GM18909 (cell line): ENCODE measurements around the gene IFITM10.

ENCODE experiments used
- ATAC-seq: cut with Tn5 transposase; IDR thresholded peaks from one replicate; pipeline ENCODE4 v1.9.1; 2021; ENCODE audit warnings: mild to moderate bottlenecking; ENCODE audit not compliant: unreplicated experiment, poor library complexity

Gene IFITM10

DNA sequence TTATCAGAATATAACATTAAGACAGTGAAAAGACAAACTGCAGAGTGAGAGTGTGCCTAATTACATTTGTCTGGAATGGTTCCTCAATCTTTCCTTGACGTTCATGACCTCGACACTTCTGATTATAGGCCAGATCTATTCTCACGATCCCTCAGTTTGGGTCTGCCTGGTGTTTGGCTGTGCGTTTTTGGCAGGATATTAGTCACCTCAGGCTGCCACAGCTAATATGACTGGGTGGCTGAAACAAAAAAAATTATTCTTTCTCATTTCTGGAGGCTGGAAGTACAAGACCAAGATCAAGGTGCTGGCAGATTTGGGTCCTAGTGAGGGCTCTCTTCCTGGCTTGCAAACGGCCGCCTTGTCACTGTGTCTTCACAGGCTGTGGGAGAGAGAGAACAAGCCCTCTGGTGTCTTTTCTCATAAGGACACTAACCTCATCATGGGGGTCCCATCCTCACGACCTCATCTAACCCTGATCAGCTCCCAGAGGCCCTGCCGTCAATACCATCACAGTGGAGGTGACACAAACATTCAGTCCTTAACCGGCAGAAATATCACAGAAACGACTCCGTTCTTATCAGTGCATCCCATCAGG, 23.2 kb downstream of the IFITM10 start:
- no peak for ATAC-seq

DNA sequence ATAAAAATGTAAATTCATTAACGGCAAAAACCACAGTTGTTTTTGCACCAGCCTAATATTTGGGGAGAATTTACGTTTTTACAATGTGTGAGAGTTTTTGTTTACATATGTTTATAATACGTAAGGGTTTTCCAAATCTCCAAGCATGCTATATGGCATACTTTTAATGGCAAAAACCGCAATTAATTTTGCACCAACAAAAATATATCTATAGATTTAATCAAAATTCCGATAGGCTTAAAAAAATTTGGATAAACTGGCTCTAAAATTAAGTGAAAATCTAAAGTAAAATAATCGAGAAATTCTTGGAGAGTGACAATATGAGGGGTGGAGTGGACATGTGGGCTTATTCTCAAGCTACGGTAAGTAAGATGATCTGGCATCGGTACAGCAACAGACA, 30.6 kb downstream of the IFITM10 start:
- no peak for ATAC-seq

DNA sequence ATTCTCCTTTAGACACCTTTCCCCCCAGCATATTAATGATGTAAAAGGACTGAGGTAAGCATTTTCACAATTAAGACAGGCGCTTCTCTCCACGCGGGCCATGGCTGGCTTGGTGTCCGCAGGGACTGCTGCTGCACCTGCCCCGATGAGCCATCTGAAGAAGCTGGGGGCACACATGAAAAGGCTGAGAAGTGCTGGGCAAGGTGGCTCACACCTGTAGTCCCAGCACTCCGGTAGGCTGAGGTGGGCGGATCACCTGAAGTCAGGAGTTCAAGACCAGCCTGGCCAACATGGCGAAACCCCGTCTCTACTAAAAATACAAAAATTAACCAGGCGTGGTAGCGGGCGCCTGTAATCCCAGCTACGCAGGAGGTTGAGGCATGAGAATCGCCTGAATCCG, 32.1 kb downstream of the IFITM10 start:
- ATAC-seq = no peak

DNA sequence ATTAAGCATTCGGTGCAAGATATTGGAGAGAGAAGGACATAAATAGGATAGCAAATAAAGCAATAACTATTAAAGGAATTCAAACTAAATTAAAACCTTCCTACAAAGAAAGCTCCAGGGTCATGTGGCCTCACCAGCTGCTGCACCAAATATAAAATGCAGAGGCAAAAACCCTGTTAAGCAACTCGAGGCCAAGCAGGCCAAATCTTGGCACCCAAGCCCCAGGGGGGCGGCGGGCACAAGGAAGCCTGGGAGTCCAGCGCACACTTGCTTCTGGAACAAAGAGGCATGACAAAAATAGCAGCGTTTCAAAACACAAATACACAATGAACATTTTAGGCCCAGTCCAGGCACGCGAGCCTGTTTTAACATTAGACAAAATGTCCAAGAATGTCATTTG, 32.6 kb downstream of the IFITM10 start:
- ATAC-seq = no peak

DNA sequence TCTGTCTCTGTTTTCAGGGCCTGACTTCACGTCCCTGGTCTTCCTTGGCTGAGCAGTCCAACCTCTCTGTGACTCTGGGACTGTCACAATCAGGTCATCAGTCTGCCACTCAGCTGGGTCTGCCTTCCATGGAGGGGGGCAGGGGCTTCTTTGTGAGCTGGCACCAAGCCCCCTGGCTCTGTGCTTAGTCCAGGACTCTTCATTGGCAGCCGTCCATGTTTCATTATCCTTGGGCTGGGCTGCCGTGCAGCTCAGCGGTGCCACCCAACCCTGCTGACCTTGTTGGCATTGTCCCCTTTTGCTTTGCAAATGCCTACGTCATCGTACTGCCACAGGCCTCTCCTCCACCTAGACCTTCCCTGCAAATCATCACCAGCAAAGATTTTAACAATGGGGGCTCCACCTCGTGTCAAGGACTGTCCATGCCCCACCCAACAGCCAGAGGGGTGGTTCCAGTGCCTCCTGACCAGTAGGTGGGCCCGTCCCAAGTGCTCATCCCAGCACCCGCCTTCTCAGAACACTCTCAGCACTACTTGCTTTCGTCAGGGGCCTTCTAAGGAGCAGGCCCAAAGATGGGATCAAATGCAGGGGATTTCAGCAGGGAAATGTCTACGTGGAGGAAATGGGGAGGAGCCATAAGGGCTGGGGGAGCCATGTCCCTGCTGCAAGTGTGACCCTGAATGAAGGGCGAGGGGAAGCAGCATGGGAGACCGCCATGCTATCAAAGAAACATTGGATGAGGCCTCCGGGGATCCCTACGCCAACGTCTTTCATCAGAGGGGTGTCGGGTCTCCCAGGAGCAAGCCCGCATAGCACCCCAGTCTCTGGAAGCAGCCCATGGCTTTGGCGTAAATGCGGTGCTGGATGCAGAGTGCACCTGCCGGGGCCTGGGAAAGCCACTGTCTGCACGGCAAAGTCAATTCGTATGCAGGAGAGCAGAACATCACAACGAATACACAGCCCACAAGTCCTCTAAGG, 35.2 kb downstream of the IFITM10 start:
- ATAC-seq = no peak

DNA sequence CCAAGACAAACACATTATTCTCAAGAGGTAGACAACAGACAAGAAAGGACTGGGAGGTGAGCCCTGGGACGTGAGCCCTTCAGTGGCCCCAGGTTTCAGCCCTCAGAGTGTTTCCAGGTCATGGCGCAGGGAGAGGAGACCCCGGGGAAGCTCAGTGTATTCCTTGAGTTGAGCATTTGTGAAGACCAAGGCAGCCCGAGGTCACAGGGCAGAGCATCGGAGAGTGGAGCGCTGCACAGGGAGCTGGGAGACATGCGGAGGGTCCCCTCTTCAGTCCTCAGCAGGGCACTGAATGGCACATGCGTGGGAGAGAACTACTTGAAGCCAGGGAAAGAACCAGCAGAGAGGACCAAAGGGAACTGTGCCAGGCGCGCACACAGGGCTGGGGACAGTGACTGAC, 41.7 kb downstream of the IFITM10 start:
- no peak for ATAC-seq

DNA sequence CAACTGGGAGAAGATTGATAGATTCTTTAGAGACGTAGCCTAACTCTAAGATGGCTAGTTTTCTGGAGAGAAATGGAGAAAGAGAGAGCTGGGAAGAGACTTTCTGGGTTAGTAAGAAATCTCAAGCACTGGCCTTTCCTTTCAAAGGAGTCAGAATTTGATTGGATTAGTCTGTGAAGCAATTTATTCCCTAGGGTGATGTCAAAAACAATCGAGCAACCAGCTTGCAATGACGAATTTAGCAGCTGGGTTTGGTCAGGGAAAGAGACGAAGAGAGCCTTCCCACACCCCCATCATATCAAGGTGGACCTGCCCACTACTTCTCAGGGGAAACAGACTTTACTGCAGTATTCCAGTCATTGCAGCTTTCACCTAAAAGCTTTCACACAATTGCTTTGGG, 42.6 kb downstream of the IFITM10 start:
- ATAC-seq = no peak

DNA sequence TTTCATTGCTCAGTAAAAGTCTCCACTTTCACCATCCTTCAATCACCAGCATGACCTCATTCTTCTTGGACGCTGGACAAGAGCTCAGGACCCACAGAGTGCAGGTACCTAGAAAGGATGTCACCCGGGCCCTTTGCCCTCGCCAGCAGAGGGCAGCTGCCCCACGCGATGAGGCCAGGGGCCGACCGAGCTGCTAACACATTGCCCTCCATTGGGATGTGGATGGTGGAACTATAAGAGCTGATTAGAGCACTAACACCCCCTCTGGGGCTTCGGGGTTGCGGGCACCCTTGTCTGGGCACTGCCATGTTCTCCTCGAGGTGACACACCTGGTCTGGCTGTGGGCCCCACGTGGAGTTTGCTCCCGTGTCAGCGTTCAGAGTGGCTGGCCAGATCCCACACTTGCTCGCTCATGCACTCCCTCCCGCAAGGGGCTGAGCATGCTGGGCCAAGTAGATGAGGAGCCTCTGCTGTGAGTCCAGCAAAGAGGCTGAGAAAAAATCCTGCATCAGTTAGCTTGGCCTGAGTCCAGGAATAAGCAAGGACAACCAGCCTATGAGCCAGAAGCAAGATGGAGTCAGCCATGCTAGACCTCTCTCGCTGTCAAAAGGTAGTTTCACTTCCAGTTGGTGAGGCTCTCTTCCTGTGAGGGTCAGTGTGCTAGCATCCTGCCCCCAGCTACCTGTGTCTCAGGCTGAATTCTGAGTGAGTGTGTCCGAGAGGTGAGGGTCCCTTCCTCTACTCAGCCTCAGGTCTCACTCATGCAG, 43.6 kb downstream of the IFITM10 start:
- no peak for ATAC-seq

DNA sequence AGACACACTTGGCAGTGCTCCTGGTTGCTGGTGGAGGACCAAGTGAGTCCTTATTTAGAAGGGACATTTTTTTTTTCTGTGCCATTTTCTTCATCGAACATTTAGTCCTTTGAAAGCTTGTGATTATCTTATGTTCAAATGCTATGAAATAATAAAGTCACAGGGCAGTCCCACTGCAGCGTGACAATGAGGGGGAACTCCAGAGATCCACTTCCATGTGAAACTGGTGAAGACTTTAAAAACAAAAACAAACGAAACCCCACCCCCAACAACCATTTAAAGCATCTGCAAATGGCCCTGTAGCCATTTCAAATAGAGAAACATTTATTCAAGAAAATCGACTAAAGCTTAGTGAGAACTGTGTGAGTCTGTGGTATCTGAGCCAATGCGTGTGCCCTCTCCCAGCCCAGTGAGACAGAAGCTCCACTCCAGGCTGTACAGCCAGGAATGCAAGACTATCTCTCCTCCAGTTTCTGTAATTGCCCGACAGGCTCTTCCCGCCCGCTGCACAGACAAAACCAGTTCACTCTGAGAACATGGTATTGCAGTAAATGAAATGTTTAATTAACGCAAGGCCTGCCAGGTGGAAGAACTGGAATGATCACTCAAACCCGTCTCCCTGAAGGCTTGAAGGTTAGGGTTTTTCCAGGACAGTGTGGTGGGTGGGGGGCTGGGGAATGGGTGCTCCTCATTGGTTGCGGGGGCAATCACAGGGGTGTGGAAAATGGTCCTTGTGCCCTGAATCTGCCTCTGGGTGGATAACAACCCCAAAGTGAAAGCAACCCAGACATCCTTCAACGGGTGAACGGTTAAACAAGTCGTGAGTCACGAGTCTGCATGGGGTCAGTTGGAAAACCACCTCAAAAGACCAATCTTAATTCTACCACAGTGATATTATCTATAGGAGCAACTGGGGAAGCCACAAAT, 45.0 kb downstream of the IFITM10 start:
- no peak for ATAC-seq

DNA sequence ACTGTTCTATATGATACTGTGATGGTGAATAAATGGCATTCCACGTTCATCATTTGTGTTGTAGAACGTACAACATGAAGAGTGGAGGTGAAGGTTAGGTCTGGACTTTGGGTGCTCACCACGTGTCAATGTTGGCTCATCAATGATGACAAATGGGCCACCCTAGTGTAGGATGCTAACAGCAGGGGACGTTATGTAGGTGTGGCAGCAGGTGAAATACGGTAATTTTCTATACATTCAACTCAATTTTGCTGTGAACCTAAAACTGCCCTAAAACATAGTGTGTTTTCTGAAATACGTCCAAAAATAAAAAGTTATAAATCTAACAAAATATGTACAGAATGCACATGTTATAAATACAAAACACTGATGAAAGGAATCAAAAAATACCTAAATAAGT, 47.2 kb downstream of the IFITM10 start:
- ATAC-seq = no peak

DNA sequence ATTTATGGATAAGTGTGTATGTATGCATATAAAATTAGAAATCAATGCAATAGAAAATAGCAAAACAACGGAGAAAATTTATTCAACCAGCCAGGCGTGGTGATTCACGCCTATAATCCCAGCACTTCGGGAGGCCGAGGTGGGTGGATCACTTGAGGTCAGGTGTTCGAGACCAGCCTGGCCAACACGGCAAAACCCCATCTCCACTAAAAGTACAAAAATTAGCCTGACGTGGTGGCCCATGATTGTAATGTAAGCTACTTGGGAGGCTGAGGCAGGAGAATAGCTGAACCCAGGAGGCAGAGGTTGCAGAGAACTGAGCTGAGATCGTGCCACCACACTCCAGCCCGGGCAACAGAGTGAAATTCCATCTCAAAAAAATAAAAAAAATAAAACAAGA, 47.9 kb downstream of the IFITM10 start:
- no peak for ATAC-seq

DNA sequence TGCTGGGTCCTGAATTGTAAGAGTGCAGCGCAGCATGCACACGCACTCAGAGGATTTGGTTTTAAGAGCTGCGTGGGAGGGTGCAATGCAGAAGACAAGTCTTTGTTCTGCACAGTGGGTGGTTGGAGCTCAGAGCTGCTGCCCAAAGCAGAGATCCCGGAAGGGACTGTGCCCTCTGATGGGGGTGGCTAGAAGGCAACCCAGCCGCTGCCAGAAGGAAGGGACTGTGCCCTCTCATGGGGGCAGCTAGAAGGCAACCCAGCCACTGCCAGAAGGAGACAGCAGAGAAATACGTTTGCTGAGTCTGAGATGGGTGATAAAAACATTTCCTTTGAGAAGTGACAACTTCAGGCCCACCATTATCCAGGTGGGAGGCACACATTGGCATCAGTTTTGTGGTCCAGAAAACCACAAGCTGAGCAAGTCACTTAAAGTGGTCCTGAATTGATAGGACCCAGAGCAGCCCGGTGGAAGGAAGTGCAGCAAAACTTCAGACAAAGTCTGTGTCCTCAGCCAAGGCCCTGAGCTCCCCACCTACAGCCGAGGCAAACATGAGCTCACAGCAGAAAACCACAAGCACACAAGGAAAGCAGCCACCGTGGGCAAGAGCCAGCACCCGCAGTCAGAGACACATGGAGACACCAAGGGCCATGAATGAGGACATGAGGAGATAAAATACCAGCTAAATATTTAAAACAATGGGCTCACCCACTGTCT, 49.1 kb downstream of the IFITM10 start:
- no peak for ATAC-seq

DNA sequence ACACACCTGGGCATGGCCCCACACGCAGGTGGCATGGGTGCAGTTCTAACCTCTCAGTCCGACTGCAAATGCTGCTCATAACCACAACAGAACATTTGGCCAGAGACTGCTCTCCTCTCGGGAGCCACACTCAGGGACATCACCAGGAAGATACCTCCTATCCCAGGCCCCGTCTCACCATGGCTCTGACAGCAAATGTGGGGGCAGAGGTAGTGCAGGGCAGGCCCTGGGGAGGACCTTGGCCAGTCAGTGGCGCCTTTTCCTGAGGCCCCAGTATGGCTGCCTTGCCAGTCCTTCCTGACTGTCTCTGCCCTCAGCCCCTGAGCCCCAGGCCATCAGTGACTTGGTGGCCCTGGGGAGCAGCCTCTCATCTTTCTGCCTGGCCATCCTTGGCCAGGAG, 50.6 kb downstream of the IFITM10 start:
- no peak for ATAC-seq

DNA sequence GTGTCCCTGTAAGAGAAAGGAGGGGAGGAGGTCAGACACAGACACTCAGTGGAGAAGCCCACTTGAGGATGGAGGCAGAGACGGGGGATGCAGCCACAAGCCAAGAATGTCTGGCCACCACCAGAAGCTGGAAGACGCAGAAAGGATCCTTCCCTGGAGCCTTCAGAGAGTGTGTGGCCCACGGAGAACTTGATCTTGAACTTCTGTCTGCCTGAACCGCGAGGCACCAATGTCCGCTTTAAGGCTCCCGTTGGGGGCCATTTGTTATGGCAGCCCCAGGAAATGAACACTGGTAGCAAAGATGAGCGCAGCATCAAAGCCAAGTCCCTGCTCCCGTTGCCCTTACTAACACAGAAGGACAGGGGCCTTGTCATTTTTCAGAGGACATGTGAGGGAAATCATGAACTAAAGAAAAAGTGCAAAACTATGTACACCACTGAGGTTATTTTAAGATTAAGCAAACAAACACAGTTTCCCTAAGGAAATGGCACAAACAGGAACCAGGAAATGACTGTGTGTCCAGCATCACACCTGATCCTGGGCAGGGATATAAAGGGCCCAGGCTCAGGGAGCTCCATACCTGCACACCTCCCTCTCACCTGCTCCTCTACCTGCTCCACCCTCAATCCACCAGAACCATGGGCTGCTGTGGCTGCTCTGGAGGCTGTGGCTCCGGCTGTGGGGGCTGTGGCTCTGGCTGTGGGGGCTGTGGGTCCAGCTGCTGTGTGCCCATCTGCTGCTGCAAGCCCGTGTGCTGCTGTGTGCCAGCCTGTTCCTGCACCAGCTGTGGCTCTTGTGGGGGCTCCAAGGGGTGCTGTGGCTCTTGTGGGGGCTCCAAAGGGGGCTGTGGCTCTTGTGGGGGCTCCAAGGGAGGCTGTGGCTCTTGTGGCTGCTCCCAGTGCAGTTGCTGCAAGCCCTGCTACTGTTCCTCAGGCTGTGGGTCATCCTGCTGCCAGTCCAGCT, 53.5 kb downstream of the IFITM10 start, which contains the start of gene KRTAP5-6:
TSS of gene KRTAP5-6 (plus strand) at position 588 of the 963 bp plus-strand sequence. CDS start at position 639, 51 bp downstream.
- ATAC-seq = no peak

DNA sequence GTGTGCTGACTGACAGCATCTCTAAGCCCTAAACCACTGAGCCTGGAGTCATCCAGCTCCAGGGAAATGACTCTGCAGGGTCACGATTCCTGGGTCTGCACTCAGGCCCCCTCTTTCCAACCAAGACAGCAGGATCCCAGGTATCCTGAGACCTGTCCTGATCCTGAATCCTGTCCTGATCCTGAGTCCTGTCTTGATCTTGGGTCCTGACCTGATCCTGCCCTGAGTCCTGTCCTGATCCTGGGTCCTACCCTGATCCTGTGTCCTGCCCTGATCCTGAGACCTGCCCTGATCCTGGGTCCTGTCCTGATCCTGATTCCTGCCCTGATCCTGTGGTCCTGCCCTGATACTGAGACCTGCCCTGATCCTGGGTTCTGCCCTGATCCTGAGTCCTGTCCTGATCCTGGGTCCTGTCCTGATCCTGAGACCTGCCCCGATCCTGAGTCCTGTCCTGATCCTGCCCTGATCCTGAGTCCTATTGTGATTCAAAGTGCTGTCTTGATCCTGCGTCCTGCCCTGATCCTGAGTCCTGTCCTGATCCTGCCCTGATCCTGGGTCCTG, 54.8 kb downstream of the IFITM10 start:
- no peak for ATAC-seq

DNA sequence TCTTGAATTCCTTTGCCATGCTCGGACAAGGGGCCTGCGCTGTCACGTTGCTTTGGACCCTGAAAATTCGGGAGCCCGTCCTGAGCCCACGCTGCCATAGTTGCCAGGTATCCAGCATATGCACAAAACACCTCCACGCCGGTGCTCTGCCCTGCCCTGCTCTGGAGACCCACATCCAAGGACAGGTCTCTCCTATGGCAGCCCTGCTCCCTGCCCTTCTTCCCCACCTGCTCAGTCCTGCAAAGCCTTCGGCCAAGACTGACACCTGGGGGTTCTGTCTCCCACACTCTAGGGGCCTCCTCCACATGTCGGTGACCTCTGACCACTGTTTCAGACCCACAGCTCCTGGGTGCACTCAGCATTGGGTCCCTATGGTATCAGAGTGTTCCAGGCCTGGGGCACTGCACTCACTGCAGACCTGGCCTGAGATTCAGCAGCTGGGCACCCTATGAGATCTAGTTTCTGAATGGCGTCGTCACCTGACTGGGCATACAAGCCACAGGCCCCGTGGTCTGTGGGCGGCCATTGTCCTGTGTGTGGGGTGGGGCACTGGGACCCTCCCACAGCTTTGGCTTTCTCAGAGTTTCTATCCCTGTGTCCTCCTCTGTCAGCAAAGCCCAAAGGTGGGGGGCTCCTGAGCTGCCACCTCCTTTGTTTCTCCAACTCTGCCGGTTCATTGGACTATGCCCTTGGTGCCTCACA, 55.4 kb downstream of the IFITM10 start:
- ATAC-seq = no peak
